ENCODE data around the gene PARD3.

- TF ChIP-seq CTCF (IDR thresholded peaks at IDR 0.05), result no peak
- no peak for TF ChIP-seq EZH2 (IDR thresholded peaks at IDR 0.05)
- no peak for TF ChIP-seq EZH2phosphoT487 (IDR thresholded peaks at IDR 0.05)
Measured at GRCh38 chr10:34145715-34146114, 669.4 kb downstream of the PARD3 start.

All from neural progenitor cell (in vitro differentiated cells).